Lung (tissue), 12 donors: ENCODE measurements around the gene SCCPDH. TPM values are rescaled to one million over a fixed set of nuclear protein-coding genes. Genes with fewer than 3 reads are reported as not detected.

Experiments used
- ATAC-seq: fragments of 200-7000 bp; cut with Tn5 transposase; one replicate; pipeline ENCODE4 v1.9.1; 2020; ENCODE audit warnings: moderate number of reproducible peaks; ENCODE audit not compliant: insufficient read depth, low FRiP score
- DNase-seq, 3 donors: peaks; one replicate each; pipeline ENCODE4 v3.0.0-alpha.2; 2013 to 2017
- H3K27ac ChIP-seq, 2 donors: one replicate each; pipeline ENCODE4 v1.5.1; 2013; ENCODE audit warnings: mild to moderate bottlenecking in 2 of 2, moderate library complexity in 2 of 2, control low read depth in 1 of 2, inconsistent platforms in 1 of 2, low read depth in 1 of 2, low read length in 1 of 2
- H3K27me3 ChIP-seq, 3 donors: one replicate each; pipeline ENCODE4 v1.5.1; 2013; ENCODE audit warnings: low read length in 2 of 3; ENCODE audit not compliant: control insufficient read depth in 3 of 3, insufficient read depth in 3 of 3
- H3K36me3 ChIP-seq, 4 donors: one replicate each; pipeline ENCODE4 v1.5.1; 2013; ENCODE audit warnings: low read length in 4 of 4, mild to moderate bottlenecking in 1 of 4, moderate library complexity in 1 of 4; ENCODE audit not compliant: control insufficient read depth in 4 of 4, insufficient read depth in 4 of 4
- H3K4me1 ChIP-seq, 5 donors: one replicate each; pipeline ENCODE4 v1.5.1; 2013; ENCODE audit warnings: low read length in 5 of 5, mild to moderate bottlenecking in 2 of 5, moderate library complexity in 1 of 5; ENCODE audit not compliant: control insufficient read depth in 5 of 5, insufficient read depth in 5 of 5
- H3K4me3 ChIP-seq: one replicate; pipeline ENCODE4 v1.5.1; 2013; ENCODE audit warnings: mild to moderate bottlenecking, control low read depth, moderate library complexity
- H3K9ac ChIP-seq, 2 donors: one replicate each; pipeline ENCODE4 v1.5.1; 2013; ENCODE audit warnings: low read length in 2 of 2, control low read depth in 1 of 2; ENCODE audit not compliant: insufficient read depth in 1 of 2
- H3K9me3 ChIP-seq, 4 donors: one replicate each; pipeline ENCODE4 v1.5.1; 2013; ENCODE audit warnings: low read length in 3 of 4, mild to moderate bottlenecking in 1 of 4, moderate library complexity in 1 of 4; ENCODE audit not compliant: control insufficient read depth in 4 of 4, insufficient read depth in 3 of 4
- WGBS, 2 donors: extraction: QIAGEN DNeasy Blood & Tissue Kit; methylation state at CpG; one replicate each; pipeline ENCODE4 v1.1.7; 2013; 5-methylcytosine and 5-hydroxymethylcytosine counted together
- polyA plus RNA-seq, 2 donors: library from polyadenylated mRNA; stranded (reverse); fragments of 200-250 nt; gene quantifications; one replicate each; pipeline ENCODE4 v1.2.1, GENCODE V29; 2013
- total RNA-seq, 2 donors: library from RNA; depleted of rRNA in 1 of 2; stranded (reverse); fragments of >200 nt in 1 of 2; gene quantifications; one replicate each; pipeline ENCODE4 v1.2.1, GENCODE V29; 2014 to 2021
- TF ChIP-seq, protein P1 (sequence below): IDR thresholded peaks from 2 replicates; pipeline ENCODE4 v1.5.1; 2012; ENCODE audit warnings: mild to moderate bottlenecking; ENCODE audit errors: control extremely low read depth, extremely low read depth
- donor health status: control.
- donor health status: control.
- donor health status: Bipolar disorder and iron deficiency.
- donor health status: healthy.
- donor health status: DM: yes; HTN: yes; CAD: no.

SCCPDH gene
- total and polyA plus RNA-seq, 4 donors: 14.2 to 34.0 (median 24.8) TPM

DNA sequence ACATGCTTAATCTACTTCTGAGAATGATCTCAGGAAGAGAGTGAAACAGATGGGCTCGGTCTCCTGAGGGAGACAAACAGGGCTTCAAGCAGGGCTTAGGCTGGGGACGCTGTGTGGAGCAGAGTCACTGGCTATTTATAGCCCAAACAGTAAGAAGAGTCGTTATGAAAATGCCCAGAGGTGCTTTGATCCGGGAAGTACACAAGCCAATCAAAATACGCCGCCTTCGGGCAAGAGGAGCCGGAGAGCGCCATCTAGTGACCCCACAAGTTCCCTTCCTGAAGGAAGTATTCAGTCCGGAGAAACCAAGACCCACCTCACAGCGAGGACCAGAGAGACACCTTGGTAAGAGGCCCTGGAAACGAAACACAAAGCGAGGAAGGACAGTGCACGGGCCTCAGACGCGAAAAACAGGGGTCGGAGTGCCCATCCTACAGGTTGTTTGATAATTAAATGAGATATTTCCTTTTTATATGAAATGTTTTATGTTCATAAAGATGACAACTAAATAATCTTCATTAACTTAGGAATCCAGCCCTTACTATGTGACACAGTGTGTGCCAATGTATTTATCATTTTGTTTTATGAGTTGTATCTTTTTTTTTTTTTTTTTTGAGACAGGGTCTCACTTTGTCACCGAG, 25.0 kb upstream of the SCCPDH start:
- Histone ChIP-seq H3K27ac (no peak overlapping the region), H3K4me3 (no peak overlapping the region), H3K4me1 (peaks cover 0 to 6% (median 0%) of the 10 kb centered on the region in 5 donors), H3K27me3 (no peaks in the 10 kb centered on the region), H3K9me3 (peaks cover 0 to 2% (median 0%) of the 10 kb centered on the region in 4 donors), H3K36me3 (no peaks in the 10 kb centered on the region), H3K9ac (no peak overlapping the region)
- DNase-seq (peak; percentile 81 to 92 (median 87)), ATAC-seq (peak; percentile 97)
- 8% methylated on average over 18 of the region's 18 CpGs for WGBS, 2 donors
- TF ChIP-seq, protein P1, sequence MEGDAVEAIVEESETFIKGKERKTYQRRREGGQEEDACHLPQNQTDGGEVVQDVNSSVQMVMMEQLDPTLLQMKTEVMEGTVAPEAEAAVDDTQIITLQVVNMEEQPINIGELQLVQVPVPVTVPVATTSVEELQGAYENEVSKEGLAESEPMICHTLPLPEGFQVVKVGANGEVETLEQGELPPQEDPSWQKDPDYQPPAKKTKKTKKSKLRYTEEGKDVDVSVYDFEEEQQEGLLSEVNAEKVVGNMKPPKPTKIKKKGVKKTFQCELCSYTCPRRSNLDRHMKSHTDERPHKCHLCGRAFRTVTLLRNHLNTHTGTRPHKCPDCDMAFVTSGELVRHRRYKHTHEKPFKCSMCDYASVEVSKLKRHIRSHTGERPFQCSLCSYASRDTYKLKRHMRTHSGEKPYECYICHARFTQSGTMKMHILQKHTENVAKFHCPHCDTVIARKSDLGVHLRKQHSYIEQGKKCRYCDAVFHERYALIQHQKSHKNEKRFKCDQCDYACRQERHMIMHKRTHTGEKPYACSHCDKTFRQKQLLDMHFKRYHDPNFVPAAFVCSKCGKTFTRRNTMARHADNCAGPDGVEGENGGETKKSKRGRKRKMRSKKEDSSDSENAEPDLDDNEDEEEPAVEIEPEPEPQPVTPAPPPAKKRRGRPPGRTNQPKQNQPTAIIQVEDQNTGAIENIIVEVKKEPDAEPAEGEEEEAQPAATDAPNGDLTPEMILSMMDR: peak; percentile 82

DNA sequence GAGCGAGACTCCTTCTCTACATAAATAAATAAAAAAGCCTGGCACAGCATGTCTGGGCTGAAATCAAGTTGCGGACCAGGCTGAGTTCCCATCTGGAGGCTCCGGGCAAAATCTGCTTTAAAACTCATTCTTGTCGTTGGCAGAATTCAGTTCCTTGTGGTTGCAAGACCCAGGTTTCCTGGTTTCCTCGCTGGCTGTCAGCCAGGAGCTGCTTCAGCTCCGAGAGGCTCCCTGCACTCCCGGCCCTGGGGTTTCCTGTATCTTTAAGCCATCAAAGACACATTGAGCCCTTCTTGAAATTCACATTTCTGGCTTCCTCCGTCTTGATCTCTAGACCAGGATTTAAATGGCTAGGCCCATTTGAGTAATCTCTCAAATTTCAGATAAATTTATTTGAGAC, 20.6 kb upstream of the SCCPDH start:
- WGBS, 2 donors: 12 to 28% methylated on average over 8 of the region's 8 CpGs
- Histone ChIP-seq H3K27ac (no peak overlapping the region), H3K4me1 (peaks cover 0 to 2% (median 0%) of the 10 kb centered on the region in 5 donors), H3K36me3 (no peaks in the 10 kb centered on the region), H3K4me3 (no peak overlapping the region), H3K9ac (no peak overlapping the region), H3K27me3 (no peaks in the 10 kb centered on the region), H3K9me3 (no peaks in the 10 kb centered on the region)
- ATAC-seq: no peak
- DNase-seq: no peak
- TF ChIP-seq, protein P1: no peak

DNA sequence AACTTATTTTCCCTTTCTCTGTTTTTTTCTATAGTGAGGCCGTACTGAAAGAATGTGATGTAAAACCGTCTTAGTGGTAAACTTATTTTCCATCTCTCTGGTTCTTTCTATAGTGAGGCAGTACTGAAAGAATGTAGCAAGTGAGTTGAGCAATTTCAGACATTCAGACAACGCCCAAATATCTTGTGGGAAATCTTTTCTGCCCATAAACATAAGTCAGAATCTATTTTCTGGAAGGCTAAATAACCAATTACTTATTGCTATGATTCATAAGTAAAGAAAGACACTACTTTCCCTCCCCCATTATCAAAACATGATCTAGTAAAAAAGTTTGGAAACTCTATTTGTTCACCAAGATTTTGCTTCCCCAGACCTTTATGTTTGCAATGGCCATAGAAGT, 18.8 kb upstream of the SCCPDH start:
- DNase-seq (no peak), ATAC-seq (no peak)
- Histone ChIP-seq H3K4me3 (no peak overlapping the region), H3K4me1 (no peaks in the 10 kb centered on the region), H3K36me3 (no peaks in the 10 kb centered on the region), H3K9ac (no peak overlapping the region), H3K27me3 (no peaks in the 10 kb centered on the region), H3K9me3 (no peaks in the 10 kb centered on the region), H3K27ac (no peak overlapping the region)
- WGBS, 2 donors: 27 to 43% methylated on average over 3 of the region's 3 CpGs
- TF ChIP-seq, protein P1: no peak

DNA sequence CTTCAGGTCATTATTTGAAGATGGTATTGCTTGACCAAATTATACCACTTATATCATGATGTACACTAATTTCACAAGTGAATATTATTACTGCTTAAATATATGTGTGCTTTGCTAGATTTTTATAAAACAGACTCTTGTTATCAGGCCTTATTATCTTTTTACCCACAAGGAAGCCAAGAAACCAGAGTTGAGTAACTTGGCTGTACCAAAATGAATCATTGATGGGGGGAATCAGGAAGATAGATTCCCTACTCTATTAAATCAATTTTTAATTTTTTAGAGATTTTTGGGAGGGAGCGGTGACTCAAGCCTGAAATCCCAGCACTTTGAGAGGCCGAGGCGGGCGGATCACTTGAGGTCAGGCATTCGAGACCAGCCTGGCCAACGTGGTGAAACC, 16.0 kb upstream of the SCCPDH start:
- TF ChIP-seq, protein P1: no peak
- WGBS, 2 donors: 88 to 90% methylated on average over 6 of the region's 6 CpGs
- H3K36me3 ChIP-seq: no peaks in the 10 kb centered on the region
- ATAC-seq (no peak), DNase-seq (no peak)
- no peak overlapping the region for H3K4me3 ChIP-seq
- no peaks in the 10 kb centered on the region for H3K4me1 ChIP-seq
- H3K27me3 ChIP-seq: no peaks in the 10 kb centered on the region
- H3K27ac ChIP-seq: no peak overlapping the region
- H3K9me3 ChIP-seq: no peaks in the 10 kb centered on the region
- no peak overlapping the region for H3K9ac ChIP-seq
